IMR-90 (cell line): Measurements from ENCODE around the gene THRA. TPM values are rescaled to one million over a fixed set of nuclear protein-coding genes. Genes with fewer than 3 reads are reported as not detected.
A peak's percentile ranks its signal among the peaks of the same experiment; 100 is the strongest.

ENCODE experiments used
- ATAC-seq: fragments of 200-7000 bp; cut with Tn5 transposase; 2 replicates; pipeline ENCODE4 v1.9.1; 2020; ENCODE audit warnings: low read depth, mild to moderate bottlenecking, moderate library complexity
- BruUV-seq: library from RNA; stranded (reverse); fragments of 400-500 nt; replicated peaks from 2 replicates; lab custom pipeline; 2021; lab: Mats Ljungman, UMichigan
- CTCF ChIA-PET: fragments of 300-600 bp; formaldehyde crosslinking; extraction: SDS; loops from one replicate; lab custom pipeline; 2021; ENCODE audit warnings: antibody characterized with exemption; lab: Yijun Ruan, JAX
- POLR2A ChIA-PET: fragments of 300-600 bp; sonication (Branson Sonifier 250); formaldehyde crosslinking; loops from one replicate; lab custom pipeline; 2022; ENCODE audit warnings: antibody characterized with exemption; ENCODE audit not compliant: unreplicated experiment; lab: Charles Lee
- DNase-seq: peaks from one replicate; pipeline ENCODE4 v3.0.0; 2013
- H2AFZ ChIP-seq: replicated peaks from 2 replicates; pipeline ENCODE3; 2013; ENCODE audit warnings: low read length, mild to moderate bottlenecking; ENCODE audit not compliant: poor library complexity
- H2AK5ac ChIP-seq: 2 replicates; pipeline ENCODE4 v1.6.1; 2013; ENCODE audit warnings: low read depth, low read length, inconsistent platforms
- H2AK9ac ChIP-seq: replicated peaks from 2 replicates; pipeline ENCODE3; 2013; ENCODE audit warnings: mild to moderate bottlenecking, low read depth, low read length, moderate library complexity; ENCODE audit not compliant: poor library complexity
- H2BK120ac ChIP-seq: 2 replicates; pipeline ENCODE4 v1.6.1; 2013; ENCODE audit warnings: low read depth, low read length, inconsistent platforms
- H2BK15ac ChIP-seq: 3 replicates; pipeline ENCODE4 v1.6.1; 2013; ENCODE audit warnings: low read depth, low read length, inconsistent platforms
- H2BK20ac ChIP-seq: 2 replicates; pipeline ENCODE4 v1.6.1; 2013; ENCODE audit warnings: low read depth, mild to moderate bottlenecking, inconsistent platforms, low read length, moderate library complexity
- H2BK5ac ChIP-seq: 2 replicates; pipeline ENCODE4 v1.6.1; 2013; ENCODE audit warnings: mild to moderate bottlenecking, low read depth, low read length, inconsistent platforms; ENCODE audit not compliant: poor library complexity, severe bottlenecking
- H3K14ac ChIP-seq: replicated peaks from 2 replicates; pipeline ENCODE4 v1.6.1; 2013; ENCODE audit warnings: low read depth, low read length, inconsistent platforms
- H3K18ac ChIP-seq: 2 replicates; pipeline ENCODE4 v1.6.1; 2013; ENCODE audit warnings: low read depth, low read length, control low read depth
- H3K23ac ChIP-seq: 2 replicates; pipeline ENCODE4 v1.6.1; 2013; ENCODE audit warnings: low read depth, low read length, inconsistent platforms
- H3K27ac ChIP-seq: 2 replicates; pipeline ENCODE4 v1.5.1; 2013; ENCODE audit warnings: mild to moderate bottlenecking, control low read depth, low read length; ENCODE audit not compliant: insufficient read depth
- H3K27me3 ChIP-seq: 2 replicates; pipeline ENCODE4 v1.6.1; 2013; ENCODE audit warnings: low read length; ENCODE audit not compliant: control insufficient read depth, insufficient read depth
- H3K36me3 ChIP-seq: 2 replicates; pipeline ENCODE4 v1.6.1; 2013; ENCODE audit warnings: low read length, mixed read lengths; ENCODE audit not compliant: control insufficient read depth, insufficient read depth
- H3K4ac ChIP-seq: 2 replicates; pipeline ENCODE4 v1.6.1; 2013; ENCODE audit warnings: low read depth, low read length, inconsistent platforms
- H3K4me1 ChIP-seq: 2 replicates; pipeline ENCODE4 v1.6.1; 2013; ENCODE audit warnings: low read length, mixed read lengths; ENCODE audit not compliant: control insufficient read depth, insufficient read depth
- H3K4me2 ChIP-seq: 2 replicates; pipeline ENCODE4 v1.6.1; 2013; ENCODE audit warnings: low read depth, mild to moderate bottlenecking, control low read depth, low read length, moderate library complexity
- H3K4me3 ChIP-seq: 2 replicates; pipeline ENCODE4 v1.5.1; 2013; ENCODE audit warnings: low read depth, mild to moderate bottlenecking, control low read depth, low read length, moderate library complexity; ENCODE audit not compliant: insufficient read depth
- H3K56ac ChIP-seq: 2 replicates; pipeline ENCODE4 v1.6.1; 2013; ENCODE audit warnings: low read length, inconsistent platforms; ENCODE audit not compliant: insufficient read depth; ENCODE audit errors: extremely low read depth
- H3K79me1 ChIP-seq, 2 experiments: 2 replicates each; pipeline ENCODE4 v1.6.1; 2013; ENCODE audit warnings: low read length in 2 of 2, inconsistent platforms in 1 of 2, low read depth in 1 of 2
- H3K9ac ChIP-seq: 2 replicates; pipeline ENCODE4 v1.6.1; 2013; ENCODE audit warnings: low read depth, low read length, control low read depth
- H3K9me1 ChIP-seq: 2 replicates; pipeline ENCODE4 v1.6.1; 2013; ENCODE audit warnings: low read length, inconsistent platforms; ENCODE audit not compliant: insufficient read depth
- H3K9me3 ChIP-seq: 2 replicates; pipeline ENCODE4 v1.6.1; 2013; ENCODE audit warnings: low read length; ENCODE audit not compliant: control insufficient read depth, insufficient read depth
- H4K20me1 ChIP-seq: 2 replicates; pipeline ENCODE4 v1.6.1; 2013; ENCODE audit warnings: low read length, inconsistent platforms; ENCODE audit not compliant: insufficient read depth
- H4K5ac ChIP-seq: 2 replicates; pipeline ENCODE4 v1.6.1; 2013; ENCODE audit warnings: mild to moderate bottlenecking, low read depth, low read length, control low read depth
- H4K8ac ChIP-seq, 2 experiments: 2 replicates each; pipeline ENCODE4 v1.6.1; 2013; ENCODE audit warnings: low read depth in 2 of 2, low read length in 2 of 2, control low read depth in 1 of 2, inconsistent platforms in 1 of 2
- H4K91ac ChIP-seq: 2 replicates; pipeline ENCODE4 v1.6.1; 2013; ENCODE audit warnings: low read depth, low read length, inconsistent platforms; ENCODE audit not compliant: insufficient read depth
- BHLHE40 ChIP-seq: fragments of 150-350 bp; IDR thresholded peaks from 2 replicates; pipeline ENCODE4 v1.6.1; 2016; ENCODE audit warnings: mild to moderate bottlenecking, low read depth, low read length
- CEBPB ChIP-seq: IDR thresholded peaks from 2 replicates; pipeline ENCODE4 v1.6.1; 2012; ENCODE audit warnings: low read depth, low read length, improper control_type of control experiment
- CHD1 ChIP-seq: IDR thresholded peaks from 2 replicates; pipeline ENCODE4 v1.6.1; 2012; ENCODE audit warnings: low read depth, low read length, improper control_type of control experiment
- FOS ChIP-seq: fragments of 150-350 bp; IDR thresholded peaks from 2 replicates; pipeline ENCODE4 v1.6.1; 2016; ENCODE audit warnings: low read depth, low read length
- MAZ ChIP-seq: IDR thresholded peaks from 2 replicates; pipeline ENCODE4 v1.6.1; 2012; ENCODE audit warnings: low read depth, mild to moderate bottlenecking, low read length, improper control_type of control experiment, moderate library complexity, borderline replicate concordance
- MXI1 ChIP-seq: IDR thresholded peaks from 2 replicates; pipeline ENCODE4 v1.6.1; 2012; ENCODE audit warnings: low read depth, mild to moderate bottlenecking, low read length, moderate library complexity, borderline replicate concordance
- NFE2L2 ChIP-seq: fragments of 150-350 bp; IDR thresholded peaks from 2 replicates; pipeline ENCODE4 v1.6.1; 2016; ENCODE audit warnings: low read depth, mild to moderate bottlenecking, low read length
- POLR2A ChIP-seq: IDR thresholded peaks from 2 replicates; pipeline ENCODE4 v1.6.1; 2012; ENCODE audit warnings: mild to moderate bottlenecking, low read depth, low read length
- RAD21 ChIP-seq: IDR thresholded peaks from 2 replicates; pipeline ENCODE4 v1.6.1; 2012; ENCODE audit warnings: low read length, improper control_type of control experiment
- RFX5 ChIP-seq: IDR thresholded peaks from 2 replicates; pipeline ENCODE4 v1.8.0; 2012; ENCODE audit warnings: low read depth, mild to moderate bottlenecking, low read length, moderate library complexity
- SMC3 ChIP-seq: fragments of 150-350 bp; IDR thresholded peaks from 2 replicates; pipeline ENCODE4 v1.6.1; 2016; ENCODE audit warnings: low read depth, mild to moderate bottlenecking, antibody characterized with exemption, low read length, moderate library complexity
- WGBS, 2 experiments: methylation state at CpG; one replicate each; pipeline versions ENCODE4 v1.1.5 to v1.1.7; 2013; ENCODE audit warnings: missing lambda C conversion rate in 2 of 2; ENCODE audit not compliant: insufficient read length in 1 of 2; ENCODE audit errors: extremely low coverage in 2 of 2; 5-methylcytosine and 5-hydroxymethylcytosine counted together
- dilution Hi-C: fragments of 300-500 bp; cut with HindIII; formaldehyde crosslinking; loops from one replicate; pipeline ENCODE4 v1.14.3; 2018; ENCODE audit warnings: low sequenced_read_pairs; ENCODE audit not compliant: unreplicated experiment
- in situ Hi-C: fragments of 300-500 bp; cut with MboI; formaldehyde crosslinking; loops from 3 replicates; pipeline ENCODE4 v1.14.3; 2019; ENCODE audit warnings: low sequenced_read_pairs, inconsistent platforms, mixed read lengths
- intact Hi-C: fragments of 100-400 bp; cut with micrococcal nuclease; formaldehyde crosslinking; loops from 2 replicates; pipeline ENCODE4 v1.10.0; 2022
- polyA plus RNA-seq, 3 experiments: library from polyadenylated mRNA; depleted of rRNA; stranded (reverse); fragments of >200 nt; gene quantifications; 2 replicates each; pipeline ENCODE4 v1.2.3, GENCODE V29; 2012; ENCODE audit warnings: low replicate concordance in 1 of 3
- total RNA-seq: library from RNA; depleted of rRNA; stranded (reverse); fragments of >200 nt; gene quantifications from 2 replicates; pipeline ENCODE4 v1.2.3, GENCODE V29; 2012
- TF ChIP-seq, protein P1 (sequence below): fragments of 150-350 bp; IDR thresholded peaks from 2 replicates; pipeline ENCODE4 v1.6.1; 2017; ENCODE audit warnings: mild to moderate bottlenecking, antibody characterized with exemption, low read length, low read depth
- TF ChIP-seq, protein P2 (sequence below): conservative IDR thresholded peaks from 2 replicates; pipeline ENCODE4 v1.5.1; 2012; ENCODE audit warnings: mild to moderate bottlenecking, low read depth, low read length, improper control_type of control experiment

The THRA gene
- total and polyA plus RNA-seq, 2 of the 4 experiments (the other 2 are of a cell fraction): 22.0 to 23.4 TPM

- no peak for DNase-seq
- peak; percentile 1; the same call in 1 of the 2 replicates for ATAC-seq
- Histone ChIP-seq H2BK15ac (no peak overlapping the region), H3K9ac (0 out of 2 replicates have a peak overlapping the region, but pooled peaks have one; percentile 12), H4K20me1 (peaks cover 33% of the 10 kb centered on the region), H2BK120ac (peak overlapping the region; percentile 85), H4K91ac (peak overlapping the region; percentile 79), H3K56ac (no peak overlapping the region), H3K27me3 (no peaks in the 10 kb centered on the region), H2BK20ac (no peak overlapping the region; the same call in 1 of the 2 replicates), H3K18ac (peak overlapping the region; percentile 37; the same call in 1 of the 2 replicates), H3K9me1 (peaks cover 44% of the 10 kb centered on the region), H2AK9ac (peak overlapping the region; percentile 76), H2AFZ (peak overlapping the region; percentile 65), H3K4me1 (peaks cover 48% of the 10 kb centered on the region), H3K14ac (peak overlapping the region; percentile 72; the same call in 1 of the 2 replicates), H3K4me3 (no peak overlapping the region), H3K4ac (peak overlapping the region; percentile 61), H4K8ac (peak overlapping the region in 1 of 2 experiments; percentile 53; a peak in 2 of 4 replicates), H3K27ac (peak overlapping the region; percentile 26), H3K9me3 (no peaks in the 10 kb centered on the region), H2AK5ac (peak overlapping the region; percentile 86), H3K23ac (0 out of 2 replicates have a peak overlapping the region, but pooled peaks have one; percentile 16), H3K4me2 (peak overlapping the region; percentile 7; the same call in 1 of the 2 replicates), H3K36me3 (no peaks in the 10 kb centered on the region), H4K5ac (peak overlapping the region; percentile 9; the same call in 1 of the 2 replicates), H2BK5ac (peak overlapping the region; percentile 41), H3K79me1 (peaks cover 38 to 79% of the 10 kb centered on the region in 2 experiments)
- BruUV-seq: no TSS peak
- TF ChIP-seq, protein P1, sequence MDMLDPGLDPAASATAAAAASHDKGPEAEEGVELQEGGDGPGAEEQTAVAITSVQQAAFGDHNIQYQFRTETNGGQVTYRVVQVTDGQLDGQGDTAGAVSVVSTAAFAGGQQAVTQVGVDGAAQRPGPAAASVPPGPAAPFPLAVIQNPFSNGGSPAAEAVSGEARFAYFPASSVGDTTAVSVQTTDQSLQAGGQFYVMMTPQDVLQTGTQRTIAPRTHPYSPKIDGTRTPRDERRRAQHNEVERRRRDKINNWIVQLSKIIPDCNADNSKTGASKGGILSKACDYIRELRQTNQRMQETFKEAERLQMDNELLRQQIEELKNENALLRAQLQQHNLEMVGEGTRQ: no peak
- TF ChIP-seq MAZ (no peak), CHD1 (no peak), MXI1 (no peak), CEBPB (no peak), NFE2L2 (no peak), RAD21 (no peak), RFX5 (no peak), FOS (no peak), SMC3 (no peak), POLR2A (no peak), BHLHE40 (no peak)
- TF ChIP-seq, protein P2, sequence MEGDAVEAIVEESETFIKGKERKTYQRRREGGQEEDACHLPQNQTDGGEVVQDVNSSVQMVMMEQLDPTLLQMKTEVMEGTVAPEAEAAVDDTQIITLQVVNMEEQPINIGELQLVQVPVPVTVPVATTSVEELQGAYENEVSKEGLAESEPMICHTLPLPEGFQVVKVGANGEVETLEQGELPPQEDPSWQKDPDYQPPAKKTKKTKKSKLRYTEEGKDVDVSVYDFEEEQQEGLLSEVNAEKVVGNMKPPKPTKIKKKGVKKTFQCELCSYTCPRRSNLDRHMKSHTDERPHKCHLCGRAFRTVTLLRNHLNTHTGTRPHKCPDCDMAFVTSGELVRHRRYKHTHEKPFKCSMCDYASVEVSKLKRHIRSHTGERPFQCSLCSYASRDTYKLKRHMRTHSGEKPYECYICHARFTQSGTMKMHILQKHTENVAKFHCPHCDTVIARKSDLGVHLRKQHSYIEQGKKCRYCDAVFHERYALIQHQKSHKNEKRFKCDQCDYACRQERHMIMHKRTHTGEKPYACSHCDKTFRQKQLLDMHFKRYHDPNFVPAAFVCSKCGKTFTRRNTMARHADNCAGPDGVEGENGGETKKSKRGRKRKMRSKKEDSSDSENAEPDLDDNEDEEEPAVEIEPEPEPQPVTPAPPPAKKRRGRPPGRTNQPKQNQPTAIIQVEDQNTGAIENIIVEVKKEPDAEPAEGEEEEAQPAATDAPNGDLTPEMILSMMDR: no peak
- in situ Hi-C loops (no loop called here), dilution Hi-C loops (no loop called here), intact Hi-C loops (no loop called here)
- WGBS, 2 experiments: 72% methylated on average over 3 of the region's 11 CpGs; no CpG with 5 or more reads in 1 of the 2 experiments
- ChIA-PET POLR2A (interaction anchor here (0.7 kb wide), 1 partner anchor 21 kb away, joined by 6 read pairs; no protein-coding TSS in a partner anchor), CTCF (interaction anchor here (0.7 to 3.9 kb wide), 4 partner anchors 10 to 45 kb away, joined by 3 to 24 read pairs (median 4); partner anchors contain the start of gene MED24)
Measured at GRCh38 chr17:40065769-40066510, 3.2 kb downstream of the THRA start.
